ENCODE data around the gene FBXO7. TPM values are rescaled to one million over a fixed set of nuclear protein-coding genes. Genes with fewer than 3 reads are reported as not detected.
A peak's percentile ranks its signal among the peaks of the same experiment; 100 is the strongest.

The FBXO7 gene
- total RNA-seq, 4 donors from 2014 or later: 197 to 321 (median 253) TPM

- H3K4me1 ChIP-seq: peaks cover 6 to 29% of the 10 kb centered on the region in 2 donors
- no peaks in the 10 kb centered on the region for H3K9me3 ChIP-seq
- H3K36me3 ChIP-seq: no peaks in the 10 kb centered on the region
- intact Hi-C loops (cut with DNase I): loop anchor here (2.0 to 5.0 kb wide), 2 partner anchors 459 to 472 kb away; no protein-coding TSS in a partner anchor
- no peak overlapping the region for H3K4me3 ChIP-seq (replicated peaks in 1 of 3)
- peak overlapping the region in 1 of 3 donors; percentile 73 for H3K27ac ChIP-seq
- no peaks in the 10 kb centered on the region for H3K27me3 ChIP-seq
- no peak for TF ChIP-seq CTCF (IDR thresholded peaks at IDR 0.05)
- no peak for TF ChIP-seq POLR2A (IDR thresholded peaks at IDR 0.05)
- 87 to 89% methylated on average over 9 of the region's 9 CpGs for WGBS, 2 donors
- DNase-seq: no peak
Observed at GRCh38 chr22:32528316-32528715, 53.7 kb downstream of the FBXO7 start.

GRCh38 chr22:32528984-32529982, 54.7 kb downstream of the FBXO7 start:
- WGBS, 2 donors: 42 to 47% methylated on average over 28 of the region's 29 CpGs
- TF ChIP-seq CTCF (IDR thresholded peaks at IDR 0.05) (peak; percentile 62 to 89 (median 81)), POLR2A (IDR thresholded peaks at IDR 0.05) (no peak)
- peak; percentile 84 to 85 for DNase-seq
- no peaks in the 10 kb centered on the region for H3K36me3 ChIP-seq
- no peaks in the 10 kb centered on the region for H3K27me3 ChIP-seq
- H3K4me1 ChIP-seq: peaks cover 6 to 38% of the 10 kb centered on the region in 2 donors
- peak overlapping the region; percentile 54 to 73 (median 57) for H3K27ac ChIP-seq
- no peak overlapping the region for H3K4me3 ChIP-seq (replicated peaks in 1 of 3)
- no peaks in the 10 kb centered on the region for H3K9me3 ChIP-seq
- intact Hi-C loops (cut with DNase I): loop anchor here (2.0 to 5.0 kb wide), 2 partner anchors 458 to 472 kb away; no protein-coding TSS in a partner anchor

- no peak for DNase-seq
- intact Hi-C loops (cut with DNase I): loop anchor here (2.0 to 5.0 kb wide), 2 partner anchors 131 to 264 kb away; no protein-coding TSS in a partner anchor
Observed at GRCh38 chr22:32531228-32531627, 56.6 kb downstream of the FBXO7 start.

GRCh38 chr22:32531931-32532819, 57.6 kb downstream of the FBXO7 start:
- Histone ChIP-seq H3K4me1 (peaks cover 6 to 46% of the 10 kb centered on the region in 2 donors), H3K27me3 (no peaks in the 10 kb centered on the region), H3K4me3 (replicated peaks in 1 of 3) (no peak overlapping the region), H3K9me3 (no peaks in the 10 kb centered on the region), H3K27ac (peak overlapping the region; percentile 30 to 73 (median 57)), H3K36me3 (no peaks in the 10 kb centered on the region)
- DNase-seq: peak; percentile 43 to 55
- 53 to 56% methylated on average over 19 of the region's 19 CpGs for WGBS, 2 donors
- intact Hi-C loops (cut with DNase I): loop anchor here (2.0 to 5.0 kb wide), 2 partner anchors 130 to 263 kb away; no protein-coding TSS in a partner anchor
- TF ChIP-seq POLR2A (IDR thresholded peaks at IDR 0.05) (peak in 1 of 2 donors; percentile 24), CTCF (IDR thresholded peaks at IDR 0.05) (no peak)

More at GRCh38 chr22:32531228-32531627, 56.6 kb downstream of the FBXO7 start:
- peak overlapping the region; percentile 30 to 73 (median 57) for H3K27ac ChIP-seq
- H3K4me1 ChIP-seq: peaks cover 6 to 46% of the 10 kb centered on the region in 2 donors
- H3K4me3 ChIP-seq (replicated peaks in 1 of 3): no peak overlapping the region
- TF ChIP-seq CTCF (IDR thresholded peaks at IDR 0.05) (no peak), POLR2A (IDR thresholded peaks at IDR 0.05) (no peak)
- no peaks in the 10 kb centered on the region for H3K36me3 ChIP-seq
- no peaks in the 10 kb centered on the region for H3K9me3 ChIP-seq
- WGBS, 2 donors: 46 to 62% methylated on average over 7 of the region's 7 CpGs
- no peaks in the 10 kb centered on the region for H3K27me3 ChIP-seq

All from thyroid gland (tissue), 4 donors.